H1 (cell line): Measurements from ENCODE around the gene SCRN1.

ENCODE experiments used
- EZH2 ChIP-seq: fragments of 200-600 bp; sonication (generic); IDR thresholded peaks from 2 replicates; pipeline ENCODE4 v1.7.1; 2012; ENCODE audit warnings: low read depth, mild to moderate bottlenecking, moderate library complexity, low read length, inconsistent platforms; ENCODE audit not compliant: severe bottlenecking
- JUND ChIP-seq: IDR thresholded peaks from 2 replicates; pipeline ENCODE4 v1.6.1; 2011; ENCODE audit warnings: mild to moderate bottlenecking, improper control_type of control experiment, low read length
- MAFK ChIP-seq: IDR thresholded peaks from 2 replicates; pipeline ENCODE4 v1.6.1; 2012; ENCODE audit warnings: low read depth, mild to moderate bottlenecking, improper control_type of control experiment, low read length
- POLR2A ChIP-seq, 2 experiments: IDR thresholded peaks; 1 replicate in 1 of 2; 2 replicates in 1 of 2; pipeline ENCODE4 v1.6.1; 2011; ENCODE audit warnings: low read depth in 2 of 2, low read length in 2 of 2, mild to moderate bottlenecking in 2 of 2; ENCODE audit errors: control extremely low read depth in 1 of 2
- POLR2AphosphoS5 ChIP-seq: IDR thresholded peaks from 2 replicates; pipeline ENCODE4 v1.6.1; 2011; ENCODE audit warnings: low read depth, low read length
- RXRA ChIP-seq: IDR thresholded peaks from 2 replicates; pipeline ENCODE4 v1.6.1; 2011; ENCODE audit warnings: low read depth, mild to moderate bottlenecking, low read length, moderate library complexity; ENCODE audit not compliant: insufficient read depth
- SP2 ChIP-seq: IDR thresholded peaks from 2 replicates; pipeline ENCODE4 v1.6.1; 2012; ENCODE audit warnings: mild to moderate bottlenecking, low read length, inconsistent platforms
- SUZ12 ChIP-seq: fragments of 200-600 bp; sonication (generic); IDR thresholded peaks from 2 replicates; pipeline ENCODE4 v1.6.1; 2012; ENCODE audit warnings: mild to moderate bottlenecking, inconsistent platforms, low read length, moderate library complexity, mixed read lengths
- TAF1 ChIP-seq: IDR thresholded peaks from 2 replicates; pipeline ENCODE4 v1.6.1; 2011; ENCODE audit warnings: mild to moderate bottlenecking, low read depth, low read length
- ZNF274 ChIP-seq: IDR thresholded peaks from 2 replicates; pipeline ENCODE4 v1.7.0; 2012; ENCODE audit warnings: low read length, borderline replicate concordance; ENCODE audit errors: extremely low read depth
- TF ChIP-seq, protein P1 (sequence below): IDR thresholded peaks from 2 replicates; pipeline ENCODE4 v1.6.1; 2012; ENCODE audit warnings: inconsistent platforms
- TF ChIP-seq, protein P2 (sequence below): IDR thresholded peaks from 2 replicates; pipeline ENCODE4 v1.6.1; 2012; ENCODE audit warnings: low read length, inconsistent platforms
- TF ChIP-seq, protein P3 (sequence below), 3 experiments: IDR thresholded peaks; 1 replicate in 2 of 3; 2 replicates in 1 of 3; pipeline versions ENCODE4 v1.5.1 to v1.6.1; 2011; ENCODE audit warnings: low read length in 3 of 3, mild to moderate bottlenecking in 3 of 3, inconsistent platforms in 2 of 3, low read depth in 1 of 3, moderate library complexity in 1 of 3; ENCODE audit not compliant: insufficient read depth in 1 of 3; ENCODE audit errors: control extremely low read depth in 1 of 3
- TF ChIP-seq, protein P4 (sequence below): IDR thresholded peaks from 2 replicates; pipeline ENCODE4 v1.6.1; 2011; ENCODE audit warnings: low read length, improper control_type of control experiment

DNA sequence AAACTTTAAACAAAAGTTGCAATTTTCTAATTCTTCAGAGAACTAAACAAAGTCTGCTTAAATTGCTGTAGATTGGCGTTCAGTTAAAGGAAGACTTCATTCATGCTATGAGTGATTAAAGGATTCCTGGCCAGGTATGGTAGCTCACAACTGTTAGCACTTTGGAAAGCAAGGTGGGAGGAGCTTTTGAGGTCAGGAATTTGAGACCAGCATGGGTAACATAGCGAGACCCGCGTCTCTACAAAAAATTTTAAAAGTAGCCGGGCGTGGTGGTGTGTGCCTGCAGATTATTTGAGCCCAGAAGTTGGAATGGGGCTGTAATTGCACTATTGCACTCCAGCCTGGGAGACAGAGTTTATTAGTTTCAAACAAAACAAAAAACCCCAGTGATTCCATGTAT lies 13.5 kb upstream of the SCRN1 start:
- TF ChIP-seq, protein P1, sequence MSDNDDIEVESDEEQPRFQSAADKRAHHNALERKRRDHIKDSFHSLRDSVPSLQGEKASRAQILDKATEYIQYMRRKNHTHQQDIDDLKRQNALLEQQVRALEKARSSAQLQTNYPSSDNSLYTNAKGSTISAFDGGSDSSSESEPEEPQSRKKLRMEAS = no peak
- TF ChIP-seq SP2 (no peak), MAFK (no peak), POLR2A (IDR thresholded peaks at IDR 0.05; ENCODE audit: control extremely low read depth in 1 of 2, low read depth in 2 of 2, low read length in 2 of 2) (no peak), POLR2AphosphoS5 (no peak), JUND (no peak), ZNF274 (no peak), TAF1 (no peak), RXRA (no peak), EZH2 (no peak), SUZ12 (no peak)
- TF ChIP-seq, protein P2, sequence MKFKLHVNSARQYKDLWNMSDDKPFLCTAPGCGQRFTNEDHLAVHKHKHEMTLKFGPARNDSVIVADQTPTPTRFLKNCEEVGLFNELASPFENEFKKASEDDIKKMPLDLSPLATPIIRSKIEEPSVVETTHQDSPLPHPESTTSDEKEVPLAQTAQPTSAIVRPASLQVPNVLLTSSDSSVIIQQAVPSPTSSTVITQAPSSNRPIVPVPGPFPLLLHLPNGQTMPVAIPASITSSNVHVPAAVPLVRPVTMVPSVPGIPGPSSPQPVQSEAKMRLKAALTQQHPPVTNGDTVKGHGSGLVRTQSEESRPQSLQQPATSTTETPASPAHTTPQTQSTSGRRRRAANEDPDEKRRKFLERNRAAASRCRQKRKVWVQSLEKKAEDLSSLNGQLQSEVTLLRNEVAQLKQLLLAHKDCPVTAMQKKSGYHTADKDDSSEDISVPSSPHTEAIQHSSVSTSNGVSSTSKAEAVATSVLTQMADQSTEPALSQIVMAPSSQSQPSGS = no peak
- TF ChIP-seq, protein P3, sequence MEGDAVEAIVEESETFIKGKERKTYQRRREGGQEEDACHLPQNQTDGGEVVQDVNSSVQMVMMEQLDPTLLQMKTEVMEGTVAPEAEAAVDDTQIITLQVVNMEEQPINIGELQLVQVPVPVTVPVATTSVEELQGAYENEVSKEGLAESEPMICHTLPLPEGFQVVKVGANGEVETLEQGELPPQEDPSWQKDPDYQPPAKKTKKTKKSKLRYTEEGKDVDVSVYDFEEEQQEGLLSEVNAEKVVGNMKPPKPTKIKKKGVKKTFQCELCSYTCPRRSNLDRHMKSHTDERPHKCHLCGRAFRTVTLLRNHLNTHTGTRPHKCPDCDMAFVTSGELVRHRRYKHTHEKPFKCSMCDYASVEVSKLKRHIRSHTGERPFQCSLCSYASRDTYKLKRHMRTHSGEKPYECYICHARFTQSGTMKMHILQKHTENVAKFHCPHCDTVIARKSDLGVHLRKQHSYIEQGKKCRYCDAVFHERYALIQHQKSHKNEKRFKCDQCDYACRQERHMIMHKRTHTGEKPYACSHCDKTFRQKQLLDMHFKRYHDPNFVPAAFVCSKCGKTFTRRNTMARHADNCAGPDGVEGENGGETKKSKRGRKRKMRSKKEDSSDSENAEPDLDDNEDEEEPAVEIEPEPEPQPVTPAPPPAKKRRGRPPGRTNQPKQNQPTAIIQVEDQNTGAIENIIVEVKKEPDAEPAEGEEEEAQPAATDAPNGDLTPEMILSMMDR (IDR thresholded peaks at IDR 0.05; ENCODE audit: control extremely low read depth in 1 of 3, insufficient read depth in 1 of 3, low read depth in 1 of 3, low read length in 3 of 3) = no peak
- TF ChIP-seq, protein P4, sequence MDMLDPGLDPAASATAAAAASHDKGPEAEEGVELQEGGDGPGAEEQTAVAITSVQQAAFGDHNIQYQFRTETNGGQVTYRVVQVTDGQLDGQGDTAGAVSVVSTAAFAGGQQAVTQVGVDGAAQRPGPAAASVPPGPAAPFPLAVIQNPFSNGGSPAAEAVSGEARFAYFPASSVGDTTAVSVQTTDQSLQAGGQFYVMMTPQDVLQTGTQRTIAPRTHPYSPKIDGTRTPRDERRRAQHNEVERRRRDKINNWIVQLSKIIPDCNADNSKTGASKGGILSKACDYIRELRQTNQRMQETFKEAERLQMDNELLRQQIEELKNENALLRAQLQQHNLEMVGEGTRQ = no peak
